Stomach (tissue), 9 donors: ENCODE results near the gene LIPA. TPM values are rescaled to one million over a fixed set of nuclear protein-coding genes. Genes with fewer than 3 reads are reported as not detected.

Experiments used
- DNase-seq, 2 donors: peaks; one replicate each; pipeline versions ENCODE4 v3.0.0 to v3.0.0-alpha.2; 2013 to 2019
- H3K27ac ChIP-seq, 5 donors: fragments of 200-600 bp in 4 of 5; sonication (generic) in 4 of 5; one replicate each; pipeline ENCODE4 v1.5.1; 2013 to 2019; ENCODE audit warnings: mild to moderate bottlenecking in 1 of 5, moderate library complexity in 1 of 5
- H3K27me3 ChIP-seq, 3 donors: fragments of 200-600 bp; sonication (generic); one replicate each; pipeline ENCODE4 v1.5.1; 2017 to 2019; ENCODE audit warnings: mixed run types in 1 of 3
- H3K36me3 ChIP-seq, 4 donors: fragments of 200-600 bp; sonication (generic); 1 replicate in 3 of 4; 2 replicates in 1 of 4; pipeline ENCODE4 v1.5.1; 2016 to 2019
- H3K4me1 ChIP-seq, 4 donors: fragments of 200-600 bp; sonication (generic); one replicate each; pipeline ENCODE4 v1.5.1; 2016 to 2019
- H3K4me3 ChIP-seq, 4 donors: fragments of 200-600 bp; sonication (generic) in 3 of 4; one replicate each; pipeline ENCODE4 v1.5.1; 2016 to 2019; ENCODE audit warnings: mild to moderate bottlenecking in 1 of 4
- H3K9me3 ChIP-seq, 4 donors: fragments of 200-600 bp; sonication (generic); one replicate each; pipeline ENCODE4 v1.5.1; 2016 to 2019
- CTCF ChIP-seq, 7 experiments: fragments of 450-650 bp in 4 of 7; fragments of 200-600 bp in 3 of 7; sonication (generic) in 3 of 7; IDR thresholded peaks; one replicate each; pipeline ENCODE4 v1.5.1; 2016 to 2019; ENCODE audit warnings: antibody characterized with exemption in 7 of 7, control low read depth in 2 of 7, mild to moderate bottlenecking in 1 of 7
- EP300 ChIP-seq: sonication (generic); formaldehyde crosslinking; IDR thresholded peaks from one replicate; pipeline ENCODE4 v1.6.1; 2017; ENCODE audit warnings: antibody characterized with exemption
- POLR2A ChIP-seq, 4 donors: fragments of 450-650 bp; IDR thresholded peaks; one replicate each; pipeline ENCODE4 v1.6.1; 2016; ENCODE audit warnings: antibody characterized with exemption in 4 of 4, control low read depth in 2 of 4, mild to moderate bottlenecking in 1 of 4, moderate library complexity in 1 of 4
- POLR2AphosphoS5 ChIP-seq, 3 donors: sonication (generic); formaldehyde crosslinking; IDR thresholded peaks; one replicate each; pipeline ENCODE4 v1.6.1; 2016; ENCODE audit warnings: antibody characterized with exemption in 3 of 3
- WGBS, 5 donors: extraction: QIAGEN DNeasy Blood & Tissue Kit in 3 of 5; methylation state at CpG; one replicate each; pipeline versions ENCODE4 v1.1.5 to v1.1.7; 2013 to 2018; 5-methylcytosine and 5-hydroxymethylcytosine counted together
- intact Hi-C: fragments of 100-400 bp; cut with DNase I; formaldehyde crosslinking; loops from one replicate; pipeline ENCODE4 v1.15.1; 2023; ENCODE audit warnings: low total_unique reads
- polyA plus RNA-seq, 3 donors: library from polyadenylated mRNA; stranded (reverse); fragments of 200-250 nt; gene quantifications; one replicate each; pipeline ENCODE4 v1.2.3, GENCODE V29; 2013
- total RNA-seq, 5 donors: library from RNA; depleted of rRNA; stranded (reverse); fragments of >200 nt; gene quantifications; one replicate each; pipeline versions ENCODE4 v1.1.0 to v1.2.3, GENCODE V29; 2014 to 2016
- donor health status: healthy with polysubstance abuse.
- donor health status: Bipolar disorder and iron deficiency.
- donor health status: healthy.

Gene LIPA
- total and polyA plus RNA-seq, 8 donors: 1.8 to 65.9 (median 13.0) TPM

- WGBS, 5 donors: 94 to 97% (median 94%) methylated on average over 5 of the region's 5 CpGs
- Histone ChIP-seq H3K4me3 (no peak overlapping the region), H3K9me3 (no peaks in the 10 kb centered on the region), H3K4me1 (peaks cover 13 to 27% (median 22%) of the 10 kb centered on the region in 4 donors), H3K27me3 (peaks cover 0 to 56% (median 35%) of the 10 kb centered on the region in 3 donors), H3K36me3 (peaks cover 0 to 4% (median 3%) of the 10 kb centered on the region in 4 donors), H3K27ac (no peak overlapping the region)
- no peak for DNase-seq
- TF ChIP-seq EP300 (no peak), CTCF (IDR thresholded peaks at IDR 0.05) (no peak), POLR2A (IDR thresholded peaks at IDR 0.05) (no peak), POLR2AphosphoS5 (IDR thresholded peaks at IDR 0.05) (no peak)
- intact Hi-C loops: loop anchor here (5.0 kb wide), 2 partner anchors 182 to 267 kb away; no protein-coding TSS in a partner anchor
Measured at GRCh38 chr10:89209718-89210117, 41.9 kb downstream of the LIPA start.

- peaks cover 0 to 71% (median 39%) of the 10 kb centered on the region in 3 donors for H3K27me3 ChIP-seq
- DNase-seq: peak in 1 of 2 donors; percentile 74
- no peaks in the 10 kb centered on the region for H3K9me3 ChIP-seq
- peaks cover 13 to 27% (median 22%) of the 10 kb centered on the region in 4 donors for H3K4me1 ChIP-seq
- H3K36me3 ChIP-seq: no peaks in the 10 kb centered on the region
- intact Hi-C loops: loop anchor here (5.0 kb wide), 1 partner anchor 266 kb away; no protein-coding TSS in a partner anchor
- H3K4me3 ChIP-seq: peak overlapping the region; percentile 49 to 61 (median 52)
- TF ChIP-seq POLR2AphosphoS5 (IDR thresholded peaks at IDR 0.05) (no peak), POLR2A (IDR thresholded peaks at IDR 0.05) (no peak), EP300 (no peak), CTCF (IDR thresholded peaks at IDR 0.05) (no peak)
- WGBS, 5 donors: 1 to 26% (median 8%) methylated on average over 15 to 60 of the region's 60 CpGs
- peak overlapping the region; percentile 56 to 85 (median 81) for H3K27ac ChIP-seq
Measured at GRCh38 chr10:89207801-89208551, 43.6 kb downstream of the LIPA start.

- peak; percentile 4 to 66 (median 65) for TF ChIP-seq POLR2AphosphoS5 (IDR thresholded peaks at IDR 0.05)
- TF ChIP-seq CTCF (IDR thresholded peaks at IDR 0.05): no peak
- H3K9me3 ChIP-seq: no peaks in the 10 kb centered on the region
- H3K27me3 ChIP-seq: peaks cover 0 to 71% (median 39%) of the 10 kb centered on the region in 3 donors
- no peaks in the 10 kb centered on the region for H3K36me3 ChIP-seq
- intact Hi-C loops: loop anchor here (5.0 kb wide), 1 partner anchor 265 kb away; no protein-coding TSS in a partner anchor
- DNase-seq: peak; percentile 64 to 89
- H3K4me3 ChIP-seq: peak within 1 kb of the TSS; percentile 49 to 61 (median 52)
- 0 to 2% (median 1%) methylated on average over 23 to 28 of the region's 28 CpGs for WGBS, 5 donors
- H3K4me1 ChIP-seq: peaks cover 13 to 27% (median 22%) of the 10 kb centered on the region in 4 donors
- peak within 1 kb of the TSS; percentile 56 to 85 (median 81) for H3K27ac ChIP-seq
Measured at GRCh38 chr10:89207181-89207800, 44.3 kb downstream of the LIPA start, which contains the start of gene CH25H. Gene CH25H, minus strand, starts transcription at chr10:89207317. Its CDS starts 25 bp downstream, at chr10:89207292.

GRCh38 chr10:89206402-89207180 is 45.0 kb downstream of the LIPA start:
- peak; percentile 26 to 77 for DNase-seq
- no peak for TF ChIP-seq CTCF (IDR thresholded peaks at IDR 0.05)
- TF ChIP-seq POLR2A (IDR thresholded peaks at IDR 0.05): no peak
- TF ChIP-seq POLR2AphosphoS5 (IDR thresholded peaks at IDR 0.05): no peak
- peak overlapping the region; percentile 49 to 61 (median 52) for H3K4me3 ChIP-seq
- H3K27me3 ChIP-seq: peaks cover 0 to 71% (median 39%) of the 10 kb centered on the region in 3 donors
- H3K4me1 ChIP-seq: peaks cover 13 to 27% (median 22%) of the 10 kb centered on the region in 4 donors
- H3K27ac ChIP-seq: peak overlapping the region in 4 of 5 donors; percentile 75 to 85 (median 82)
- 6 to 23% (median 7%) methylated on average over 42 of the region's 42 CpGs for WGBS, 5 donors
- H3K9me3 ChIP-seq: no peaks in the 10 kb centered on the region
- intact Hi-C loops: loop anchor here (5.0 kb wide), 1 partner anchor 264 kb away; no protein-coding TSS in a partner anchor
- H3K36me3 ChIP-seq: no peaks in the 10 kb centered on the region
